Vagina (tissue), 2 donors: ENCODE results near the gene NR3C2.

Experiments
- CTCF ChIP-seq, 3 experiments: fragments of 450-650 bp in 2 of 3; fragments of 200-600 bp in 1 of 3; sonication (generic) in 1 of 3; IDR thresholded peaks; one replicate each; pipeline ENCODE4 v1.5.1; 2017 to 2019; ENCODE audit warnings: antibody characterized with exemption in 3 of 3, mild to moderate bottlenecking in 2 of 3, moderate library complexity in 2 of 3
- POLR2A ChIP-seq, 2 donors: fragments of 450-650 bp; IDR thresholded peaks; one replicate each; pipeline ENCODE4 v1.6.1; 2017; ENCODE audit warnings: antibody characterized with exemption in 2 of 2, mild to moderate bottlenecking in 2 of 2, moderate library complexity in 2 of 2
- POLR2AphosphoS5 ChIP-seq, 2 donors: sonication (generic); formaldehyde crosslinking; IDR thresholded peaks; one replicate each; pipeline ENCODE4 v1.9.0; 2017; ENCODE audit warnings: antibody characterized with exemption in 2 of 2, mild to moderate bottlenecking in 2 of 2, low read depth in 1 of 2; ENCODE audit not compliant: insufficient read depth in 1 of 2

DNA sequence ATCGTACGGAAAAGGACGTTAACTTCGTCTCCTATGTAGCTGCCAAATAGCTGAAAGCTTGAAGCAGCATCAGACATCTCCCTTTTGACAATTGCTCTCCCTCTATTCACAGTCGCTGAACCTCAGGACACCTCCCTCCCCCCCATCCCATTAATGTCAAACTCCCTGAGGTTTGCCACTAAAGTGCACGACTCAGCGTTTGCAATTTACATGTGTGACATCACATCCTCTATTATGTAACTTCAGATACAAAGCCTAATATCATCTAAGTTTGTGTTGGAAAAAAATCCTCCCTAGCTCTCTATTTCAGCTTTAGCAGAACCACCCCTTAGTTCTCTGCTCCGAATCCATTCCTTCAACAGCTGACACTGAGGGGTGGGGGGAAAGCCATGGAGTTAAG is 5.5 kb upstream of the NR3C2 start:
- no peak for TF ChIP-seq CTCF (IDR thresholded peaks at IDR 0.05)
- no peak for TF ChIP-seq POLR2A (IDR thresholded peaks at IDR 0.05)
- peak in 1 of 2 donors; percentile 7 for TF ChIP-seq POLR2AphosphoS5 (IDR thresholded peaks at IDR 0.05; ENCODE audit: insufficient read depth in 1 of 2, low read depth in 1 of 2)
